Neural progenitor cell (in vitro differentiated cells): Measurements from ENCODE around the gene TLCD3B. TPM values are rescaled to one million over a fixed set of nuclear protein-coding genes. Genes with fewer than 3 reads are reported as not detected.

ENCODE experiments used
- DNase-seq: peaks from one replicate; pipeline ENCODE4 v3.0.0-alpha.2; 2016; ENCODE audit warnings: low spot score
- H2AFZ ChIP-seq: fragments of 200-600 bp; sonication (generic); replicated peaks from 2 replicates; pipeline ENCODE4 v1.6.1; 2016; ENCODE audit warnings: antibody characterized with exemption
- H3F3A ChIP-seq: fragments of 200-600 bp; sonication (generic); 2 replicates; pipeline ENCODE4 v1.6.1; 2016; ENCODE audit warnings: antibody characterized with exemption, low read depth
- H3K27ac ChIP-seq: fragments of 200-600 bp; sonication (generic); 2 replicates; pipeline ENCODE4 v1.5.1; 2016; ENCODE audit warnings: mild to moderate bottlenecking
- H3K27me3 ChIP-seq: fragments of 200-600 bp; sonication (generic); 2 replicates; pipeline ENCODE4 v1.6.1; 2016; ENCODE audit warnings: mild to moderate bottlenecking, moderate library complexity
- H3K36me3 ChIP-seq: fragments of 200-600 bp; sonication (generic); 2 replicates; pipeline ENCODE4 v1.5.1; 2016
- H3K4me1 ChIP-seq: fragments of 200-600 bp; sonication (generic); 2 replicates; pipeline ENCODE4 v1.6.1; 2016; ENCODE audit warnings: mixed run types
- H3K4me2 ChIP-seq: fragments of 200-600 bp; sonication (generic); 2 replicates; pipeline ENCODE4 v1.6.1; 2016
- H3K4me3 ChIP-seq: fragments of 200-600 bp; sonication (generic); 2 replicates; pipeline ENCODE4 v1.5.1; 2016
- H3K79me2 ChIP-seq: fragments of 200-600 bp; sonication (generic); 2 replicates; pipeline ENCODE4 v1.6.1; 2016; ENCODE audit warnings: low read depth
- H3K9ac ChIP-seq: fragments of 200-600 bp; sonication (generic); 2 replicates; pipeline ENCODE4 v1.6.1; 2016
- H3K9me3 ChIP-seq: fragments of 200-600 bp; sonication (generic); 2 replicates; pipeline ENCODE4 v1.5.1; 2016; ENCODE audit warnings: low read depth
- H4K20me1 ChIP-seq: fragments of 200-600 bp; sonication (generic); 2 replicates; pipeline ENCODE4 v1.6.1; 2016; ENCODE audit warnings: low read depth
- H3K27ac Mint-ChIP-seq: 3 replicates; pipeline ENCODE4 v1.8.0; 2021; ENCODE audit warnings: mixed read lengths
- H3K27me3 Mint-ChIP-seq: 2 replicates; pipeline ENCODE4 v1.8.0; 2022; ENCODE audit warnings: low read depth, mild to moderate bottlenecking, inconsistent platforms, moderate library complexity, mixed read lengths; ENCODE audit not compliant: insufficient read depth
- H3K36me3 Mint-ChIP-seq: 3 replicates; pipeline ENCODE4 v1.8.0; 2021; ENCODE audit warnings: mixed read lengths
- H3K4me1 Mint-ChIP-seq: 3 replicates; pipeline ENCODE4 v1.8.0; 2021; ENCODE audit warnings: mixed read lengths
- H3K4me3 Mint-ChIP-seq: 3 replicates; pipeline ENCODE4 v1.8.0; 2021; ENCODE audit warnings: mild to moderate bottlenecking, moderate library complexity, mixed read lengths
- H3K9me3 Mint-ChIP-seq: 3 replicates; pipeline ENCODE4 v1.8.0; 2020; ENCODE audit warnings: mixed read lengths
- EZH2phosphoT487 ChIP-seq: fragments of 200-600 bp; sonication (generic); IDR thresholded peaks from 2 replicates; pipeline ENCODE4 v1.6.1; 2017; ENCODE audit warnings: antibody characterized with exemption
- total RNA-seq: library from RNA; depleted of rRNA; stranded (reverse); fragments of >200 nt; gene quantifications from 2 replicates; pipeline ENCODE4 v1.2.3, GENCODE V29; 2015; ENCODE audit warnings: low replicate concordance

The TLCD3B gene
- total RNA-seq, 1 donor from 2014 or later: 2.4 TPM

- peaks cover 12% of the 10 kb centered on the region for H3K27me3 Mint-ChIP-seq
- peaks cover 42% of the 10 kb centered on the region for H3K79me2 ChIP-seq
- DNase-seq: no peak
- peaks cover 5% of the 10 kb centered on the region for H3K9me3 Mint-ChIP-seq
- peaks cover 43% of the 10 kb centered on the region for H4K20me1 ChIP-seq
- H3K27ac ChIP-seq: no peak overlapping the region
- H3K36me3 Mint-ChIP-seq: peaks cover 33% of the 10 kb centered on the region
- peak overlapping the region; percentile 86 for H3K4me3 Mint-ChIP-seq
- TF ChIP-seq EZH2phosphoT487: no peak
- peaks cover 6% of the 10 kb centered on the region for H3K9me3 ChIP-seq
- no peak overlapping the region for H2AFZ ChIP-seq
- no peak overlapping the region for H3K27ac Mint-ChIP-seq
- peaks cover 23% of the 10 kb centered on the region for H3K4me1 ChIP-seq
- H3K27me3 ChIP-seq: peaks cover 9% of the 10 kb centered on the region
- H3K9ac ChIP-seq: no peak overlapping the region
- H3K36me3 ChIP-seq: peaks cover 4% of the 10 kb centered on the region
- peaks cover 35% of the 10 kb centered on the region for H3K4me1 Mint-ChIP-seq
- H3F3A ChIP-seq: peaks cover 24% of the 10 kb centered on the region
- peak overlapping the region; percentile 91 for H3K4me3 ChIP-seq
- peak overlapping the region; percentile 92 for H3K4me2 ChIP-seq
These were observed 55.9 kb downstream of the TLCD3B start for GRCh38 chr16:29975134-29975538.

Other genes with a start within 250 kb of the TLCD3B start
- 173 and 275 TPM in 2 replicates for gene KIF22, start 240.5 kb downstream of the TLCD3B start, total RNA-seq
- gene MAZ, start 224.7 kb downstream of the TLCD3B start, total RNA-seq: 120 and 220 TPM in 2 replicates
- gene PRRT2, start 219.1 kb downstream of the TLCD3B start, total RNA-seq: 23.5 and 71.4 TPM in 2 replicates
- gene PAGR1, start 215.1 kb downstream of the TLCD3B start, total RNA-seq: 47.2 and 88.3 TPM in 2 replicates
- 2.4 and 4.4 TPM in 2 replicates for gene MVP, start 210.8 kb downstream of the TLCD3B start, total RNA-seq
- gene CDIPT, start 168.0 kb downstream of the TLCD3B start, total RNA-seq: 21.0 and 61.7 TPM in 2 replicates
- gene SEZ6L2, start 131.7 kb downstream of the TLCD3B start, total RNA-seq: 11.7 and 31.5 TPM in 2 replicates
- 0.97 and 4.5 TPM in 2 replicates for gene ASPHD1, start 130.8 kb downstream of the TLCD3B start, total RNA-seq
- gene KCTD13, start 105.0 kb downstream of the TLCD3B start, total RNA-seq: 3.9 and 12.0 TPM in 2 replicates
- gene TMEM219, start 69.2 kb downstream of the TLCD3B start, total RNA-seq: 50.7 and 123 TPM in 2 replicates
- 13.8 and 49.9 TPM in 2 replicates for gene TAOK2, start 57.4 kb downstream of the TLCD3B start, total RNA-seq
- gene HIRIP3, start 35.7 kb downstream of the TLCD3B start, total RNA-seq: 4.7 and 14.1 TPM in 2 replicates
- gene INO80E, start 35.0 kb downstream of the TLCD3B start, total RNA-seq: 104 and 129 TPM in 2 replicates
- gene DOC2A, start 20.2 kb downstream of the TLCD3B start, total RNA-seq: 3.1 and 8.1 TPM in 2 replicates
- gene C16orf92, start 8.1 kb downstream of the TLCD3B start, total RNA-seq: not detected in 2 replicates
- 469 and 981 TPM in 2 replicates for gene ALDOA, start 34.5 kb upstream of the TLCD3B start, total RNA-seq
- 93.3 and 166 TPM in 2 replicates for gene PPP4C, start 44.7 kb upstream of the TLCD3B start, total RNA-seq
- gene TBX6, start 60.7 kb upstream of the TLCD3B start, total RNA-seq: 0.39 and 2.8 TPM in 2 replicates
- 6.8 and 30.7 TPM in 2 replicates for gene YPEL3, start 64.9 kb upstream of the TLCD3B start, total RNA-seq
- 0.12 and 0.13 TPM in 2 replicates for gene GDPD3, start 82.3 kb upstream of the TLCD3B start, total RNA-seq
- gene MAPK3, start 91.9 kb upstream of the TLCD3B start, total RNA-seq: 20.9 and 41.1 TPM in 2 replicates
- gene CORO1A, start 152.3 kb upstream of the TLCD3B start, total RNA-seq: 9.4 and 10.6 TPM in 2 replicates
- 90.4 and 133 TPM in 2 replicates for gene BOLA2B, start 162.4 kb upstream of the TLCD3B start, total RNA-seq
- gene SLX1A, start 162.6 kb upstream of the TLCD3B start, total RNA-seq: 10.4 and 31.7 TPM in 2 replicates
- gene SULT1A3, start 168.0 kb upstream of the TLCD3B start, total RNA-seq: 6.2 and 8.5 TPM in 2 replicates
- gene NPIPB13, start 217.2 kb upstream of the TLCD3B start, total RNA-seq: 1.9 and 4.0 TPM in 2 replicates